HEK293 (cell line): ENCODE results near the gene OR51V1.

Experiments
- CTCF ChIA-PET: fragments of 350-600 bp; formaldehyde crosslinking; extraction: SDS; loops from one replicate; lab custom pipeline; 2021; ENCODE audit warnings: antibody characterized with exemption; lab: Yijun Ruan, JAX
- POLR2A ChIA-PET: fragments of 300-600 bp; formaldehyde crosslinking; extraction: SDS; loops from one replicate; lab custom pipeline; 2020; ENCODE audit warnings: antibody characterized with exemption, inconsistent platforms; lab: Yijun Ruan, JAX
- H3K27ac ChIP-seq: fragments of 200-500 bp; sonication (Bioruptor generic); 2 replicates; pipeline ENCODE4 v1.5.1; 2014; ENCODE audit warnings: low read depth, low read length, control low read depth, inconsistent platforms; ENCODE audit errors: extremely low read depth
- H3K36me3 ChIP-seq, 2 experiments: fragments of 200-500 bp in 1 of 2; sonication (Bioruptor generic) in 1 of 2; 1 replicate in 1 of 2; 2 replicates in 1 of 2; pipeline ENCODE4 v1.5.1; 2014 to 2017; ENCODE audit warnings: inconsistent platforms in 2 of 2, low read length in 2 of 2; ENCODE audit not compliant: control insufficient read depth in 2 of 2, insufficient read depth in 1 of 2
- H3K4me1 ChIP-seq: fragments of 200-500 bp; sonication (Bioruptor generic); 2 replicates; pipeline ENCODE4 v1.5.1; 2014; ENCODE audit warnings: mild to moderate bottlenecking, low read length, inconsistent platforms; ENCODE audit not compliant: control insufficient read depth, insufficient read depth
- H3K4me3 ChIP-seq: 2 replicates; pipeline ENCODE4 v1.5.1; 2011; ENCODE audit warnings: low read depth, mild to moderate bottlenecking, control low read depth, low read length, moderate library complexity
- H3K9me3 ChIP-seq: fragments of 200-500 bp; sonication (Bioruptor generic); 2 replicates; pipeline ENCODE4 v1.5.1; 2014; ENCODE audit warnings: low read depth, low read length, inconsistent platforms; ENCODE audit not compliant: control insufficient read depth, insufficient read depth
- ATF2 ChIP-seq: fragments of 450-650 bp; formaldehyde crosslinking; IDR thresholded peaks from 2 replicates; pipeline ENCODE4 v1.5.1; 2016; ENCODE audit warnings: missing biosample characterization, missing genetic modification characterization, low read depth
- HOXC10 ChIP-seq: sonication (generic); formaldehyde crosslinking; IDR thresholded peaks from 2 replicates; pipeline ENCODE4 v1.8.1; 2023; ENCODE audit warnings: mild to moderate bottlenecking, missing genetic modification reagents
- MZF1 ChIP-seq: fragments of 450-650 bp; formaldehyde crosslinking; IDR thresholded peaks from 2 replicates; pipeline ENCODE4 v1.5.1; 2017; ENCODE audit warnings: missing biosample characterization, missing genetic modification characterization, borderline replicate concordance
- SP3 ChIP-seq: fragments of 450-650 bp; formaldehyde crosslinking; IDR thresholded peaks from 2 replicates; pipeline ENCODE4 v1.5.1; 2016; ENCODE audit warnings: missing biosample characterization, missing genetic modification characterization
- WT1 ChIP-seq: fragments of 450-650 bp; formaldehyde crosslinking; IDR thresholded peaks from 2 replicates; pipeline ENCODE4 v1.5.1; 2016; ENCODE audit warnings: missing biosample characterization, missing genetic modification characterization
- ZBTB11 ChIP-seq: fragments of 450-650 bp; formaldehyde crosslinking; conservative IDR thresholded peaks from 2 replicates; pipeline ENCODE4 v1.5.1; 2016; ENCODE audit warnings: low read depth, missing biosample characterization, missing genetic modification characterization
- ZBTB21 ChIP-seq: fragments of 450-650 bp; formaldehyde crosslinking; IDR thresholded peaks from 2 replicates; pipeline ENCODE4 v1.5.1; 2017; ENCODE audit warnings: missing biosample characterization, missing genetic modification characterization
- ZBTB26 ChIP-seq: fragments of 450-650 bp; formaldehyde crosslinking; optimal IDR thresholded peaks from 2 replicates; pipeline ENCODE3; 2016; ENCODE audit warnings: missing biosample characterization, mild to moderate bottlenecking, missing genetic modification characterization
- ZIC2 ChIP-seq: fragments of 450-650 bp; formaldehyde crosslinking; IDR thresholded peaks from 2 replicates; pipeline ENCODE4 v1.5.1; 2016; ENCODE audit warnings: missing biosample characterization, missing genetic modification characterization
- ZNF132 ChIP-seq: fragments of 450-650 bp; formaldehyde crosslinking; IDR thresholded peaks from 2 replicates; pipeline ENCODE4 v1.5.1; 2017; ENCODE audit warnings: missing biosample characterization, missing genetic modification characterization, borderline replicate concordance
- ZNF157 ChIP-seq: fragments of 450-650 bp; formaldehyde crosslinking; IDR thresholded peaks from 2 replicates; pipeline ENCODE4 v1.5.1; 2016; ENCODE audit warnings: missing biosample characterization, missing genetic modification characterization
- ZNF169 ChIP-seq: fragments of 450-650 bp; formaldehyde crosslinking; IDR thresholded peaks from 2 replicates; pipeline ENCODE4 v1.5.1; 2016; ENCODE audit warnings: missing biosample characterization, missing genetic modification characterization
- ZNF184 ChIP-seq: fragments of 450-650 bp; IDR thresholded peaks from 2 replicates; pipeline ENCODE4 v1.5.1; 2018; ENCODE audit warnings: missing biosample characterization, mild to moderate bottlenecking, missing genetic modification characterization
- ZNF221 ChIP-seq: fragments of 450-650 bp; formaldehyde crosslinking; IDR thresholded peaks from 2 replicates; pipeline ENCODE4 v1.5.1; 2017; ENCODE audit warnings: missing biosample characterization, missing genetic modification characterization, borderline replicate concordance
- ZNF292 ChIP-seq: fragments of 450-650 bp; formaldehyde crosslinking; IDR thresholded peaks from 2 replicates; pipeline ENCODE4 v1.5.1; 2016; ENCODE audit warnings: low read depth, missing biosample characterization, missing genetic modification characterization, borderline replicate concordance
- ZNF473 ChIP-seq: fragments of 450-650 bp; formaldehyde crosslinking; IDR thresholded peaks from 2 replicates; pipeline ENCODE4 v1.5.1; 2017; ENCODE audit warnings: missing biosample characterization, missing genetic modification characterization
- ZNF48 ChIP-seq: fragments of 450-650 bp; formaldehyde crosslinking; IDR thresholded peaks from 2 replicates; pipeline ENCODE4 v1.5.1; 2016; ENCODE audit warnings: missing biosample characterization, missing genetic modification characterization
- ZNF521 ChIP-seq: fragments of 450-650 bp; formaldehyde crosslinking; IDR thresholded peaks from 2 replicates; pipeline ENCODE4 v1.5.1; 2017; ENCODE audit warnings: missing biosample characterization, mild to moderate bottlenecking, missing genetic modification characterization
- ZNF600 ChIP-seq: fragments of 450-650 bp; formaldehyde crosslinking; IDR thresholded peaks from 2 replicates; pipeline ENCODE4 v1.5.1; 2016; ENCODE audit warnings: missing biosample characterization, missing genetic modification characterization
- ZNF624 ChIP-seq: fragments of 450-650 bp; formaldehyde crosslinking; IDR thresholded peaks from 2 replicates; pipeline ENCODE4 v1.5.1; 2017; ENCODE audit warnings: missing biosample characterization, missing genetic modification characterization
- ZNF776 ChIP-seq: fragments of 450-650 bp; formaldehyde crosslinking; IDR thresholded peaks from 2 replicates; pipeline ENCODE4 v1.5.0; 2017; ENCODE audit warnings: missing biosample characterization, missing genetic modification characterization, borderline replicate concordance
- ZNF785 ChIP-seq: fragments of 450-650 bp; formaldehyde crosslinking; IDR thresholded peaks from 2 replicates; pipeline ENCODE4 v1.5.1; 2016; ENCODE audit warnings: missing biosample characterization, missing genetic modification characterization

Gene OR51V1

GRCh38 chr11:5196067-5196466 lies 4.4 kb downstream of the OR51V1 start (continued):
- TF ChIP-seq ZNF184 (no peak), ZNF132 (tag by site-specific recombination) (no peak), SP3 (tag by site-specific recombination) (no peak), ATF2 (tag by site-specific recombination) (no peak)

GRCh38 chr11:5192738-5193137 lies 7.7 kb downstream of the OR51V1 start:
- no peaks in the 10 kb centered on the region for H3K4me1 ChIP-seq
- ChIA-PET POLR2A (no interaction called here), CTCF (no interaction called here)
- no peaks in the 10 kb centered on the region for H3K9me3 ChIP-seq
- no peak overlapping the region for H3K4me3 ChIP-seq
- no peaks in the 10 kb centered on the region for H3K36me3 ChIP-seq
- TF ChIP-seq ZBTB26 = no peak
- H3K27ac ChIP-seq = no peak overlapping the region

- no peaks in the 10 kb centered on the region for H3K36me3 ChIP-seq
- H3K27ac ChIP-seq = no peak overlapping the region
- H3K4me3 ChIP-seq = no peak overlapping the region
- CTCF ChIA-PET = interaction anchor here (0.6 kb wide), 1 partner anchor 184 kb away, joined by 3 read pairs; no protein-coding TSS in a partner anchor
- POLR2A ChIA-PET = no interaction called here
- H3K9me3 ChIP-seq = no peaks in the 10 kb centered on the region
- no peaks in the 10 kb centered on the region for H3K4me1 ChIP-seq
- TF ChIP-seq ZNF48 = no peak
- no peak for TF ChIP-seq ZNF624
- TF ChIP-seq, all 188 proteins: peak for 0
Measured at GRCh38 chr11:5188201-5188600, 12.3 kb downstream of the OR51V1 start.

- no peaks in the 10 kb centered on the region for H3K4me1 ChIP-seq
- H3K27ac ChIP-seq = no peak overlapping the region
- TF ChIP-seq WT1 (tag by site-specific recombination) (no peak), ZIC2 (tag by site-specific recombination) (no peak), ZNF221 (tag by site-specific recombination) (no peak), ZNF521 (tag by site-specific recombination) (no peak), ZNF600 (tag by site-specific recombination) (no peak), ZNF157 (tag by site-specific recombination) (no peak), HOXC10 (no peak), ZNF785 (tag by site-specific recombination) (no peak)
- no peak overlapping the region for H3K4me3 ChIP-seq
- H3K36me3 ChIP-seq = no peaks in the 10 kb centered on the region
- CTCF ChIA-PET = no interaction called here
- POLR2A ChIA-PET = no interaction called here
- no peaks in the 10 kb centered on the region for H3K9me3 ChIP-seq
Measured at GRCh38 chr11:5178046-5178837, 22.2 kb downstream of the OR51V1 start.

- Histone ChIP-seq H3K9me3 (no peaks in the 10 kb centered on the region), H3K4me1 (no peaks in the 10 kb centered on the region), H3K4me3 (no peak overlapping the region), H3K36me3 (no peaks in the 10 kb centered on the region), H3K27ac (no peak overlapping the region)
- ChIA-PET CTCF (no interaction called here), POLR2A (no interaction called here)
- TF ChIP-seq ZNF776 (tag by site-specific recombination) (no peak), ZBTB21 (tag by site-specific recombination) (no peak), ZNF521 (tag by site-specific recombination) (no peak), ZNF48 (no peak), ZNF169 (tag by site-specific recombination) (no peak), ZNF473 (tag by site-specific recombination) (no peak), ZNF292 (tag by site-specific recombination) (no peak), MZF1 (no peak), ZBTB11 (tag by site-specific recombination) (no peak)
Measured at GRCh38 chr11:5174934-5175333, 25.5 kb downstream of the OR51V1 start.
